HG02870 (cell line): ENCODE results near the gene NAXD.

Experiments used
- ATAC-seq: cut with Tn5 transposase; IDR thresholded peaks from one replicate; pipeline ENCODE4 v1.9.1; 2021; ENCODE audit warnings: mild to moderate bottlenecking, moderate library complexity; ENCODE audit not compliant: unreplicated experiment

NAXD gene

DNA sequence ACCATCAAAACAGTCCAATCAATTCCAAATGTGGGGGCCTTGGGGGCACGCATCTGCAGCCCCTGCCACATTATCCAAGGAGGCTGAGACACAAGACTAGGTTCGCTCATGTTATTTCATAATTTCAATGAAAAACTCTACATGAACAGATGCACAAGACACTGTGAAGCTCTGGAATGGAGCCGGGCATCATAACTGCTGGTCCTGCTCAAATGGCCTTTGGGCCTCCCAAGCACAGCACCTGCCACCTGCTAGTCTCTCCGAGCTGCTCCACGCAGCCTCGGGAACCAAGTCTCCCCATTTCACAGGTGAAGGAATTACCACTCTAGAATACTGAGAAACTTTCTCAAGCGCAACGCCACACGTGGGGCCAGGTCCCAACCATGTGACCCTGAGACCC lies 73.7 kb downstream of the NAXD start:
- no peak for ATAC-seq
